HG03432 (cell line): ENCODE measurements around the gene MSI2.
A peak's percentile ranks its signal among the peaks of the same experiment; 100 is the strongest.

Experiments
- ATAC-seq: cut with Tn5 transposase; IDR thresholded peaks from one replicate; pipeline ENCODE4 v1.9.1; 2021; ENCODE audit warnings: mild to moderate bottlenecking, moderate library complexity; ENCODE audit not compliant: unreplicated experiment

MSI2 gene

DNA sequence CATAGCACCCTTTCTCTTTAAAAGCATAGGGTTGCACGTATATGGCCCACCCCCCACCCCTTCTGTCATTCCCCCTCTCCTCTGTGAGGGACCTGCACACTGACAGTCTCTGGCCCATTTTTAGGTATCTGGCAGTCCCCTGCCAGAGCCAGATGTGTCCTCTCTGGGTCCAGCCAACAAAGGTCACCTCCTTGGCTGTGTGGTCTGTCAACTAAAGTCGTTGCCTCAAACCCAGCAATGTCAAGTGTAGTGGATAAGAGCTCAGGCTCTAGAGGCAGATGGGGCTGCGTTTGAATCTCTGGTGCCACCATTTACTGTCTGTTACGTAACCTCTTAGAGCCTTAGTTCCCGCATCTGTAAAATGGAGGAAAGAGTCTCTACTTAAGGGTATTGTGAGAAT, 211.5 kb downstream of the MSI2 start:
- no peak for ATAC-seq

DNA sequence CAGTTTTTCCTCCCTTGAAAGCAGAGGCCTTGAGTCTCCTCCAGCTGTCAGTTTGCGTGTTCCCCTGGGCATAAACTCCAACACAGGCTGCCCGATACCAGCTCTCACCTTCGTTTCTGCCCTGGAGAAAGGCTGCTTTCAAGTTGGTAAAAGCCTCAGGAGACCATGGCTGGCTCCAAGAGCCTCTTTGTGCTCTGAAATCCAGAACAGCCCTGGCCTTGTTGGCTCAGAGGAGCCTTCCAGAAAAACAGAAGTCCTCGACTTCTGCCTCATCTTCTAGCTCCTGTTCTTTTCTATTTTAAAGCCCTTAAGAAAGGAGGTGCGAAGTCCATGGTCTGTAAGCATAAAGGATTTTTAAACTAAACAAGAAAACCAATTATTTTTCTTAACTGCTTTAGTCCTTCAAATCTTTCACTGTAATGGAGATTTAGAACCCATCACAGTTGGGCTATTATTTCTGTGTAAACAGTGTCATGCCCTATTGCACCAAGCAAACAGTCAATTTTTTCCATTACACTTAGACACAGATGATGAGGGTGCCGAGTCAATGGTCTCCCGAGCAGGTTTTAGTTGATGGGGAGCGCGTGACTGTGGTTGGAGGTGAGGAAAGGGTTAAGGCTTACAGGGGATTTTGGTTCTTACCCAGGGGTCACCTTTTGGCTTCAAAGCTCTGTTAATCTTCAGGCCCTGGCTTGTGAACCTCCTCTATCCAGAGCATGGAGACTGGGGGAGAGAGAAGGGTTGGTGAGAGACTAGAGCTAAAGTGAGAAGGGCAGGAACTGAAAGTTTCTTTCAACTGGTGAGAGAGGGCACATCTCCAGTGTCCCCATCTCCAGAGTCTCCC, 212.8 kb downstream of the MSI2 start:
- ATAC-seq = peak; percentile 68

DNA sequence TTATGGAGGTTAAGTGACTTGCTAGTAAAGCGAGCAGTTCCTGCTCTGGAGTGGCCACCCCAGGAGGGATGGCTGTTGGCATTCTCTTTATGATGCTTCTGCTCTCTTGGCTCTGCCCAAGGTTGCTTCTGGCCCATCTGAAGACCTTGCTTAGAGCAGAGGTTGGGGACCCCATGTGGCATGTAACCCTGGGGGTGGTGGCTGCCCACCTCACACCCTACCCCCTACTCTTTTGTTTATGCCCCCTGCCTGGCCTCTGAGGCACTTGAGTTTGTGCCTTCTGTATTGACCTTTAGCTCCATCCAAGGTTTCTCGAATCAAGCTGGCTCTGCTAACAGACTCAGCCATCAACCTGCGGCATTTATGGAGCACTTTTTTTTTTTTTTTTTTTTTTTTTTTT, 214.6 kb downstream of the MSI2 start:
- no peak for ATAC-seq

DNA sequence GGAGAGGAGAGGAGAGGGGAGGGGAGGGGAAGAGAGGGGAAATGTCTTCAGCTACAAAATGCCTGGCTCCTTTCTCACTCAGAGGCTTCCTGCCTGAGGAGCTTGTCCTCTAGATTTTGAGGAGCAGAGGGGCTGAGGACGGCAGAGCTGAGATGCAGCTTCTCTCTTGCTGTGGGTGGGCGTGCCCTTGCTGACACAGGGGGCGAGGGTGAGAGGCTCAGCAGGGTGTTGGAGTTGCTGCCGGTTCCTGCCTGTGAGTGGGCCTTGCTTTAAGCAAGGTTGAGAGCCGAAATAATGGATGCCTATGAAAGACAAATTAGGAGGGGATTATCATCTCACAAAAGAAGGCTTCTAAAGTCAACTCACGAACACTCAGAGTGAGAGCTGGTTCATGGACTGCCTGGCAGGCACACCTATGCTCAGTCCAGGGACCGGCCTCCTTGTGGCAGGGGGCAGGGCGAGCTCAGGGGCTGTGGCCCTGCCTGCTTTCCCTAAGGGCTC, 215.6 kb downstream of the MSI2 start:
- ATAC-seq = no peak

DNA sequence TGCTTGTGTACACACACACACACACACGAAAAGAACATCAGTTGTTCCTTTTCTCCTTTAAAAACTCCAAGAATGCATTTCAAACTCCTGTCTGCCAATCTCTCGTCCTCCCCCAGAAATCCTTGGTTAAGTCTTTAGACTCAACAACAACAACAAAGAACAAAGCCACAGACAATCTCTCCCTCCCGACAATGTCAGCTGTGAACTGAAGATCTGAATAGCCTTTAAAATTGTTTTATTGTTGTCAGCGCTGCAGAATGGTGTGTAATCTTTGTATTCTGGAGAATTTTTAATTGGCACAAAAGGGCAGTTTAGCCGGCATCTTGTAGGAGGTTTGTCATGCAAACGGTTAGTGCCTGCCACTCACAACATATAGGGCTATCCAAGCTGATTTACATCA, 219.5 kb downstream of the MSI2 start:
- ATAC-seq = no peak

DNA sequence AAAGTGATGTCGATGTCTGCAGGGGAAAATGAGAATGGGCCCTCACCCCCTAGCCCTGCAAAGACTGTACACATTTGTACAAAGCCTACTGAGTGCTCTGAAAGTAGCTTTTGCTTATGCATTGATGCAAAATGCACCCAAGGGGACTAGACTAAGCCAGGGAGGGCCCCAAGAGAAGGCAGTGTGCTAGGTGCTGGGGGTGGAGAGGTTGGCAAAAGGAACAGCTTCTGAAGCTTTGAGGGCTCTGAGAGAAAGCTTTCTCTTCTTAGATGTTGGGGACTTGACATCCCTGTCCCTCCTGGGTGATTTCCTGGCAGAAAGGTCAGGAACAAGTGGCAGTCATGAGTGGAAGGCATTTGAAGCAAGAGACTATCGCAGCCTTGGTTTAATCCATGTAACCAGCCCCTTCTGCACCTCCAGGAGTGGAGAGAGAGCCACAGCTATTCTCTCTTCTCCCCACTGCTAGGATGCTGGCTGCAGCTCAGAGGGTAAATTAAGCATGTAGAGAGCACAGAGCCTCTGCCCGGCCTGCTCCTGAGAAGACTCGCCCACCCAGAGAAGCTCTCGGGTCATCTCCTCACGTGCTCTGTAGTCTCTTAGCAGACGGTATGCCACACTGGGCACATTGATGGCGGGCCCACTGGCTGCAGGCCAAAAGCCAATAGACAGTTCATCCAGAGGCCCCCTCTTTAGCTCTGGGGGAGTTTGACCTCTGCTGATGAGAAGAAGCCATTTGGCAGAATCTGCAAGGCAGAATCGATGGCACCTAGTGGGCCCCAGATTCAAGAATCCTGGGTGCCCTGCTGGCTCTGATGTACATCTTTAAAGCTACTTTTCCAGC, 221.4 kb downstream of the MSI2 start:
- ATAC-seq = no peak

DNA sequence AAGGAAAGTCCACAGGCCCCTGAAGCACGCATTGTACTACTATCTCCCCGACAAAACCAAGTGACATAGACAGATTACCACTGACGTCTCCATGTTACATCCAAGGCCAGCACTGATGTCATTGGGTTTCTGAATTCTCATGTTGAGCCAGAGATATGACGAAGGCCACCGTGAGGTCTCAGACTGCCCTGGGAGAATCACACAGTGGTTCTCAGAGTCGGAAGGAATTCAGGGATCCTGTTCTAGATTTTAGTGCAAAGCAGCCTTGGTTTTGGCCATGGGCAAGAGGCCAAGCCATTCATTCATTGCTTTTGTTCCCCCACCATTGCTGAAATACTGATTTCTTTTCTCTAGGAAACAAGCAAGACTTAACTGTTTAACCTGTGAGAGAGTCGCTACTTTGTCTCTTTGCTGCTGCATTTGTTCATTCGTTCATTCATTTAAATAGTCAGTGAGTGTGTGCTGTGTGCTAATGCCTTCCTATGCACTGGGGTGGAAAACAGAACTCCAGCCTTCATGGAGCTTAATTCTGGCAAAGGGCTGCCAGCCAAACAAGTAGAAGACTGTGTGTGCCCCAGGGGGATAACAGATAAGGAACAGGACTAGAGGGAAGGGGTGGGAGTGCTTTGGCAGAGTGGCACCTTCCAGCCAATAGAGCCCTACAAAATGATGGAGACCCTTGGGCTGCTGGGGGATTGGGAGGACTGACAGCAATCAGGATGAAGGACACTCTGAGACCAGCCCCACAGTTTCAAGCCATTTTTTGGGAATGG, 222.3 kb downstream of the MSI2 start:
- ATAC-seq = no peak

DNA sequence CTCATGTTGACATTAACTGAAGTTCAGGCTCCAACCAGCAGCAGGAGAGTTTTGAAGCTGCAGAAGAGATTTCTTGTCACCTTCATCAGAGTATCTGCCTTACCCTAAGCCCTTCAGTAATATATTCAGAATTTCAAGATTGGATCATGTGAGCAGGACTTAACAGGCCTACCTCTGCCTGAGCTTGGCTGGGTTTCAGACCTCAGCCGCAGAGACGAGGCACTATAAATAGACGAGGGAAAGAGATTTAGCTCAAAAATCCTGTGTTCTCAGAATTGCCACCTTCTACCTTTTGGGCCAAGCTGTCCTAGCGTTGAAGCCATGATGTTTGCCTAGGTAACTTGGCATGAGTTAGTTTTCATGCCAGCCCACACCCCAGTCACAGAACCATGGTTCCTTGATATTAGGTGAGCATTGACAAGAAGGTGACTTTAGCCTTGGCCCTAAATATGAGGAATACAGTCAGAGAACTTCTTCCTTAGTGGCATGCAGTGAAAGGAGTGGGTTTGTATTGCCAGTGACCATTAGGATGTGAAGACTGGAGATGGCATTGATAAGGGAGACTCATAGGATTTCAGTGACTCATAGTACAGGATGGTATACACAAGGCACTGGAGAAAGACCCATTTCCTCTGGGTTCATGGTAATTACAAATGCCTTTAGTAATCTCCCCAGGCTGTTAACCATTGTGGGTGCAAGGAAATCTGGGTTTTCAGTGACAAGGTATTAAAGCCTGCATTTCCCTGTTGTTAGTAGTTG, 224.3 kb downstream of the MSI2 start:
- no peak for ATAC-seq

DNA sequence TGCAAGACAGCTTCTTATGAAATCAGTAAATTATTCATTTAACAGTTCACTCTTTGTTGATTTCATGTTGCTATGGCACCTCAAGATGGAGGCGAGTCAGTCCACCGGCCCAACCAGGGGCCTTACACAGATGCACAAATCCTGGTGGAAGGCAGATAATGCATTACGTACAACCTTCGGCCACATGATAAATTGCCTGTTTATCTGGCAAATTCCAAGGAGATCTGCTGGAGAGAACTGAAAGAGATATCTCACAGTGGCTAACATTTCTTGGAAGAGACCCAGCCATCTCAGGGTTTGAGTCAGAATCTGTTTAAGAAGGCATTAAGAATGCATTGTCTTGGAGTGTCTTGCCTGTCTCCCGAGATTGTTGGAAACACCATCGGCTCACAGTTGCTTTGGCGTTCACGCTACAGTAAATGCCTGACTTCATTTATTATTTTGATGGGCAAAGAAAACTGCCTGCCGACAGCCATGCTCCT, 225.6 kb downstream of the MSI2 start:
- ATAC-seq = no peak

DNA sequence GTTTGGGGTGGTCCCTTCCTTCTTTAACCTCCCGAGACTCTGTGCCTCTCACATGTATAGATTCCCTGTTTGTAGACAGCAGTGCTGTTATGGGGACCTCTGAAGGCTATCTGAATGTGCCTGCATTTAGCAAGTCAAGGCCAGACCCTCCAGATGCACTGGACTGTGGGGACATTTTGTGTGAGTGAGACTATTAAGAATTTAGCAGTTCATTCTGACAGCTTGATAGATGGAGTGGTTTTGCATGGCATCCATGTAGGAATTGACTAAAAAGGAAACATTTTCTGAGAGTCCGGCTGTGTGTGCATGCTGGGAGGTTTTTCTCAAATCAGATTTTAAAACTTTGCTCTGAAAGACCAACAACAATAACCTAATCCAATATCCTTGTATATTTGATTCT, 226.3 kb downstream of the MSI2 start:
- no peak for ATAC-seq

DNA sequence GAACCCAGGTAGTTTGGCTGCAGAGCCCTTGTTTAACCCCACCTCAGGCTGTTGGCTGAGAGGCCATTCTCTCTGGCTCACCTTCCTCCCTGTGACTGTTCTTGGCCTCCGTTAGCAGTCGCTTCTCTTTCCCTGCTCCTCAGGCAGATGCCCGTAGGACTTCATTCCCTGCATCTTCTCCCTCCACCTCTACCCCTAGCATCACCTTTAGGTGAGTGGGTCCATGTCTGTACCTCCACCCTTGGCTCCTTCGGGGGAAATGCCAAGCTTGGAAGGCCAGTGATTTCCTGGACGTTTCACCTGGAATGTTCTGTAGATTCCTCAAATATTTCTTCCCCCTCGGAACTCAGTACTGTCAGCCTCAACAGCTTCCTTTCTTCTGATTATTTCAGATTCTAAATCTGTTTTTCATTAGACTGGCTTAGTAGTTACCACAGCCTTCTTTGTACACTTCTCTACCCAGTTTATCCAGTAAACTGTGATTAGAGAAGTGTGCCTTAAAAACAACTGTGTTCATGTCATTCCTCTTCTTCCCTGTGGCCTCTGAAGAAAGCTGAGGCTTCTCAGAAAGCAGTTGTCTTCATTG, 227.9 kb downstream of the MSI2 start:
- ATAC-seq = no peak

DNA sequence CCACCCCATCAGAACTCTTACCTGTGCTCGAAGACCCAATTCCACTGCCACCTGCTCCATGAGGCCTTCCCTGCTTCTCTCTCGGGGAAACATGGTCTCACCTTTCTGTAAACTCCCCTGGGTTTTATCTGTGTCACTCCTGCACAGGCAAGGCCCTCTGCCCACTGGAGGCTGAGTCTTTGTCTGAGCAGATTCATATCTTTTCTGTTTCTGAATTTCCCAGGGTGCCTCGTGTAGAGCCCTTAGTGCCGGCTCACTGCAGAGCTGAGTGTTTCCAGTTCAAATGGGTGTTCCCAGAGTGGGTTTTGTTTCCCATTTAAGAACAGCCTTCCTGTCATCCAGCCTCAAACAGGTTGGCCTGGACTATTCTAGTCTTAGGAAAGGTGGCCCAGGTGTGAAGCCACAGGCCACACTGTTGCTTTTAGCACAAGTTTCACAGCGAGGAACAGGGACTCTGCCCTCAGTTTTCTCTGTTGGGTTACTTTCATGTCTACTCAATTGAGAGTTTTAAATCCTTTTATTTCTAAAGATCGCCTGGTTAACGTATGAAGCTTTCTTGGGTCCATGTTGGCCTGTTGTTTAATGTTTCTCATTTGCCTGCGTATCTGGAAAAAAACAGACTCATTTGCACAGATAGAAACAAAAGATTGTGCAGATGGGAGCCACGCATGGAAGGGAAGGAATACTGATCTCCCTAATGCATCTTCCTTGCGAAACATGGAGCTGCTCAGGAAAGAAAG, 228.7 kb downstream of the MSI2 start:
- no peak for ATAC-seq

DNA sequence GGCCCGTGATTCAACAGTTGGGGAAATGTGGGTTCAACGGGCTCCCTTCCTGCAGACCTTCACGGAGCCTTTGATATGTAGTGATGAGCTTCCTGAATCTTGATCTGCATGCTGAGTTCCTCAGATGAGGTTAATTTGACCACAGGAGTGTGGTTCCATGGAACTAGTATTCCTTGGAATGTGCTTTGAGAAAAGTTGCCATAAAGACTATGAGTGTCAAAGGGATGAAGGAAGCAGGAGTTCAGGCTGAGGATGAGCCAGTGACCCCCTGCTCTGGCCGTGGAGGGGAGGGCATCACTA, 229.2 kb downstream of the MSI2 start:
- no peak for ATAC-seq

DNA sequence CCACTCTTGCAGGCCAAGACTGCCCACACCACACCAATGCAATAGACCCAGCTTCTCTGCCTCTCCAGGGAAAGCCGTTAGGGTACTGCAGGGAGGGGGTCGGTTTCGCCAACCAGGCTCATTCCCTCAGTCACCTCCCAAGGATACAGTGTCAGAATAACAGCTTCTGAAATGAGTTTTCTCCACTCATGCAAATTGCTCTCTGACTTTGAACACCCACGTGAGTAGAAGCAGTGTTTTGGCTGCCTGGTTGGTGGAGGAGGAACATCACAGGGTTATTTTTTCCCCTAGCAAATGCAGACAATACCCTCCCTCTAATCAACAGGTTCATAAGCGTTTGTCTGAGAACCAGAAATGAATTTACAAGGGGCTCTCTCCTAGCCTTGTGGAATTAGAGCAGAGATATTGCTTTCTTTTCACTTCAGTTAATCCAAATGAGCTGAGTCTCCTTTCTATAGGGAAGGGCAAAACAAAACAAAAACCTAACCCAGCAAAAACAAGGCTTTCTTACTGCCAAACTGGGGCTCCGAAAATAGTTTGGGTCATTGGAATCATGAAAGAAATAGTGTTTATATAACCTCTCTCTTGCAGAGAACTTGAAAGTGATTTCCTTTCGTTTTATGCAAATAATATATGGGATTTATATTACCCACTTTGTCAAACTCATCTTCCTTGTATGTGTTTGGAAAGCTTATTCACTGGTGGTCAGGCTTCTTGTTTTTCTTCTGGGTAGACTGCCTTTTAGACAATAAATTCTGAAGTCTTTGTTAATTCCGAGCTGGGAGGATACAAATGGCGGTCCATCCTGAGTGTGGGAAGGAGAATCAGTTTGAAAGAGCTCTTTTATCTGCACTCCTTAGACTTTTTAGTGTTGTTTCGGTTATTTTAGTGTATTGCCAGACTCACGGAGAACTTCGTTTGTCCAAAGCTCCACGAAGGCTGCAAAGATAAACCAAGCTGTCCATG, 229.9 kb downstream of the MSI2 start:
- ATAC-seq = peak; percentile 46

DNA sequence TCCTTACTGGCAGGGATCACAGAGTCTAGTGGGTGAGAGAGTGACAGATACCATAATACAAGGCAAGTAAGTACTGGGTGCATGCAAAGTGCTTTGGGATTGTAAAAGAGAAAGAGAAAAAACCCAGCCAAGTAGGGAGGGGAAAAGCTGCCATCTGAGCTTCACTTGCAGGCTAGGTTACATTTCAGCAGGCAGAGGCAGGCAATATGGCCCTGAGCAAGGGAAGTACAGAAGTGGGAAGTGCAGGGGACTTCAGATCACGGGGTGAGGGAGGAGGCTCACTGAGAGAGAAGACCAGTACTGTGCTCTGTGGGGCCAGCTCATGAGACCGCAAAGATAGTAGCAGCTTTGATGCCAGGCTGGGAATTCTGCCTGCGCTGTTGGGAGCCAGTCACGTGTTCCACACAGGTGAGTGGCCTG, 230.6 kb downstream of the MSI2 start:
- ATAC-seq = no peak

DNA sequence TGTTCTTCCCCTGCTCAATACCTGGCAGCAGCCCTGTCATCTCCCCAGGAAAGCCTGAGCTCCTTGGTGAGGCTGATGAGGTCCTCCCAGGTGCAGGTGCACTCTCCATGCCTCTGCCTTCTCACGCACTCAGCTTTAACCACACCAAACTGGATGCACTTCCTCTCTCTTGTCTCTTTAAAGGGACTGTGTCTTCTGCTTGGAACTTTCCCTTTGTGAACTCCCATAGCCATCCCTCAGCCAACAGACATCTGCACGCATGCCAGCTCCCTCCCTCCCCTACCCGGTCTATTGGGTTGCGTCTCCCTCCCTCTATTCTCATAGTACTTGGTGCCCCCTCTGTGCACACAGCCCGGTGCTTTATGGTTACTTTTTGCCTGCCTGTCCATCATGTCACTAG, 231.2 kb downstream of the MSI2 start:
- no peak for ATAC-seq

DNA sequence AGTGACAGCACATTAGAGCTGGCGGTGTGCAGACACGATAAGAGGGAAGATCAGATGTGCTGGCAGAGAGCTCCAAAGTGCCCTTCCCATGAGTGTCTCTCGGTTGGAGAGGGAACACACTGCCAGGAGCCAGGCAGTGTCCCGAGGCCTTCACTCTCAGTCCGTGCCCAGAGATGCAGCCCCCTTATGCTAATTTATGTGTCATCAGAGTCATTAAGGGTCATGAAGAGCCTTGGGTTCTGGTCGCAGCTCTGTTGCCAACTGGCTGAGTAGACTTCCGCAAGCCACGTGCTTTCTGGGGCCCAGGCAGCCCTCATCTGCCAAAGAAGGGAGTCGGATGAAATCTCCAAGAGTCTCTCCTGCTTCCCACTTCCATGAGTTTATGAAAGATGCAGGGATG, 232.5 kb downstream of the MSI2 start:
- ATAC-seq = no peak

DNA sequence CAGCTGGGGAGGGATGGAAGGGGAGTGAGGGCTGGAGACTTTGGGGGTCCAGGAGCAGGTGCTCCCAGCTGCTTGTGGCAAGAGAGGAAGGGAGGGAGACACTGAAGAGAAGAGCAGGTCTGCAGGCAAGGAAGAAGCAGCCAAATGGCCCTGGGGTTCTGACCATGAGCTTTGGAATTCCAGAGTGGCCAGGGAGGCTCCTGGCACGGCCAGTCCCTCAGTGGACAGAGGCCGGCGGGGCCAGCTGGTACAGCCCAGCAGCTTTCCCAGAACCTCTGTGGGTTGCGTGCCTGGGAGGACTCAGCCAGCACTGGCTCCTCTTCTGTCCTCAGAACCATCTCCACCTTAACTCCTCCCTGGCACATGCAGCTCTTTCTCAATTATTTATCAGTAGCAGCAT, 233.0 kb downstream of the MSI2 start:
- no peak for ATAC-seq
